BE2C (cell line): ENCODE results near the gene DTX3L.

Experiments used
- DNase-seq: peaks from one replicate; pipeline ENCODE4 v3.0.0-alpha.2; 2020
- H3K27me3 ChIP-seq: fragments of 250-450 bp; sonication (Bioruptor Pico); 2 replicates; pipeline ENCODE4 v1.5.1; 2020; ENCODE audit warnings: mild to moderate bottlenecking
- H3K36me3 ChIP-seq: fragments of 250-450 bp; sonication (Bioruptor Pico); 2 replicates; pipeline ENCODE4 v1.5.1; 2020; ENCODE audit warnings: mild to moderate bottlenecking
- H3K4me1 ChIP-seq: fragments of 250-450 bp; sonication (Bioruptor Pico); 2 replicates; pipeline ENCODE4 v1.5.1; 2020
- H3K4me3 ChIP-seq: 2 replicates; pipeline ENCODE4 v1.5.1; 2011; ENCODE audit warnings: low read depth, low read length
- H3K9me3 ChIP-seq: fragments of 250-450 bp; sonication (Bioruptor Pico); 2 replicates; pipeline ENCODE4 v1.5.1; 2020
- TF ChIP-seq, protein P1 (sequence below): IDR thresholded peaks from 2 replicates; pipeline ENCODE4 v1.5.1; 2012; ENCODE audit warnings: mild to moderate bottlenecking, low read depth, low read length

The DTX3L gene

DNA sequence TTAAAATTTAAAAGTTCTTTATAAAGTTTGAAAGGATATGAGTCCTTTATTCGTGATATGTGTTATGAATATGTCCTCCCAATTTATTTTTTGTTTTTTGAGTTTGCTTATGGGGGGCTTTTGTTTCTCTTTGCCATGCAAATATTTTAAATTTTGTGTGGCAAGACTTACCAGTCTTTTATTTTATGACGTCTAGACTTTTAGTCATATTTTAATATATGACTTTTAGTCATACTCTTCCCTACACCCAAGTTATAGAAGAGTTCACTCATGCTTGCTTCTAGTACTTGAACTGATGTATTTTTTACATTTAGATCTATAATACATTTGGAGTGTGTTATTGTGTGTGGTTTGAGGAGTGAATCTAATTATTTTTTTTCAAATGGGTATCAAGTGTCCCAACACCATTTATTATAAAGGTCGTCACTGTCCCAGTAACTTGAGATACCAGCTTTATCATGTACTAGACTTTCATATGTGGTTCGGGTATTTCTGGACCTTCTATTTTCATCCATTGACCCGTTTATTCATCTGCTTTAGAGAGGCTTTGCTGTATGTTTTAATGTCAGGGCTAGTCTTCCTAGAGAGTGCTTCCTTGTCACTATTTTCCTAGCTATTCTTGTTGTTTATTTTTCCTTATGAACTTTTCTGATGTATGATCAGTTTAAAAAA is 14.1 kb downstream of the DTX3L start:
- H3K4me3 ChIP-seq = no peak overlapping the region; the same call in 1 of the 2 replicates
- no peaks in the 10 kb centered on the region for H3K4me1 ChIP-seq
- H3K9me3 ChIP-seq = no peaks in the 10 kb centered on the region
- H3K36me3 ChIP-seq = no peaks in the 10 kb centered on the region
- TF ChIP-seq, protein P1, sequence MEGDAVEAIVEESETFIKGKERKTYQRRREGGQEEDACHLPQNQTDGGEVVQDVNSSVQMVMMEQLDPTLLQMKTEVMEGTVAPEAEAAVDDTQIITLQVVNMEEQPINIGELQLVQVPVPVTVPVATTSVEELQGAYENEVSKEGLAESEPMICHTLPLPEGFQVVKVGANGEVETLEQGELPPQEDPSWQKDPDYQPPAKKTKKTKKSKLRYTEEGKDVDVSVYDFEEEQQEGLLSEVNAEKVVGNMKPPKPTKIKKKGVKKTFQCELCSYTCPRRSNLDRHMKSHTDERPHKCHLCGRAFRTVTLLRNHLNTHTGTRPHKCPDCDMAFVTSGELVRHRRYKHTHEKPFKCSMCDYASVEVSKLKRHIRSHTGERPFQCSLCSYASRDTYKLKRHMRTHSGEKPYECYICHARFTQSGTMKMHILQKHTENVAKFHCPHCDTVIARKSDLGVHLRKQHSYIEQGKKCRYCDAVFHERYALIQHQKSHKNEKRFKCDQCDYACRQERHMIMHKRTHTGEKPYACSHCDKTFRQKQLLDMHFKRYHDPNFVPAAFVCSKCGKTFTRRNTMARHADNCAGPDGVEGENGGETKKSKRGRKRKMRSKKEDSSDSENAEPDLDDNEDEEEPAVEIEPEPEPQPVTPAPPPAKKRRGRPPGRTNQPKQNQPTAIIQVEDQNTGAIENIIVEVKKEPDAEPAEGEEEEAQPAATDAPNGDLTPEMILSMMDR = no peak
- DNase-seq = no peak
- H3K27me3 ChIP-seq = peaks cover 23% of the 10 kb centered on the region

DNA sequence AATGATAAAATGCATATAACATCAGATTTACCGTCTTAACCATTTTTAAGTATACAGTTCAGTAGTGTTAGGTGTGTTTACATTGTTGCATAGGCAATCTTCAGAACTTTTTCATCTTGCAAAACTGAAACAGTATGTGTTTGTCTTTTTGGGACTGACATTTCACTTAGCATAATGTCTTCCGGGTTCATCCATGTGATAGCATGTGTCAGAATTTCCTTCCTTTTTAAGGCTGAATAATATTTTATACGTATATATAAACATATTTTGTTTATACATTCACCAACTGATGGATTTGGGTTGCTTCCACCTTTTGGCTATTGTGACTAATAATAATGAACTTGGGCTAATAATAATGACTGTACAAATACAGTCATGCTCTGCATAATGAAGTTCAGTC is 16.3 kb downstream of the DTX3L start:
- Histone ChIP-seq H3K4me1 (no peaks in the 10 kb centered on the region), H3K4me3 (no peak overlapping the region), H3K27me3 (peaks cover 23% of the 10 kb centered on the region), H3K36me3 (no peaks in the 10 kb centered on the region), H3K9me3 (no peaks in the 10 kb centered on the region)
- TF ChIP-seq, protein P1 = no peak
- no peak for DNase-seq

DNA sequence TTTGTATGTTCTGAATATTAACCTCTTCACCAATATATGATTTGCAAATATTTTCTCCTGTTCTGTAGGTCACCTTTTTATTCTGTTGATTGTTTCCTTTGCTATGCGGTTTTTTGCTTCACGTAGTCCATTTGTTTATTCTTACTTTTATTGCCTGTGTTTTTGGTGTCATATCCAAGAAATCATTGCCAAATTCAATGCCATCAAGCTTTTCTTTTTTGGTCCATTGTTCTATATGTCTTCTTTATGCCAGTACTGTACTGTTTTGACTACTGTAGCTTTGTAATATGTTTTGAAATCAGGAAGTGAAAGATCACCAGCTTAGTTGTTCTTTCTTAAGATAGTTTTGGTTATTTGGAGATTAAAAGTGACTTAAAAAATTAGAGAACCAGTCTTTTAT is 17.5 kb downstream of the DTX3L start:
- DNase-seq = no peak
- no peaks in the 10 kb centered on the region for H3K36me3 ChIP-seq
- H3K9me3 ChIP-seq = no peaks in the 10 kb centered on the region
- no peak overlapping the region for H3K4me3 ChIP-seq
- H3K27me3 ChIP-seq = peaks cover 23% of the 10 kb centered on the region
- H3K4me1 ChIP-seq = no peaks in the 10 kb centered on the region
- TF ChIP-seq, protein P1 = no peak

DNA sequence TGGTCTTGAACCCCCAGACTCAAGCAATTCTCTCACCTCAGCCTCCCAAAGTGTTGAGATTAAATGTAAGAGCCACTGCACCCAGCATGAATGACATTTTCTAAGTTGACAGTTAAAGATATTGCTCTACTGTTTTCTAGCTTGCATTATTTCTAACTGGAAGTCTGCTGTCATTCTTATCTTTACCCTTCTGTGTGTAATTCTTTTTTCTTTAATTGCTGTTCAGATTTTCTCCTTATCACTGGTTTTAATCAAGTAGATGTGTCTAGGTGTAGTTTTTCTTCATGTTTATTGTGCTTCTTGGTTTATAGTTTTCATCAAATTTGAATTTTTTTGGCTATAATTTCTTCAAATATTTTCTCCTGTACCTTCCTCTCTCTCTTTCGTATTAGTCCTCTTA is 18.3 kb downstream of the DTX3L start:
- Histone ChIP-seq H3K4me1 (no peaks in the 10 kb centered on the region), H3K4me3 (no peak overlapping the region), H3K9me3 (no peaks in the 10 kb centered on the region), H3K36me3 (no peaks in the 10 kb centered on the region), H3K27me3 (peaks cover 21% of the 10 kb centered on the region)
- TF ChIP-seq, protein P1 = no peak
- no peak for DNase-seq

DNA sequence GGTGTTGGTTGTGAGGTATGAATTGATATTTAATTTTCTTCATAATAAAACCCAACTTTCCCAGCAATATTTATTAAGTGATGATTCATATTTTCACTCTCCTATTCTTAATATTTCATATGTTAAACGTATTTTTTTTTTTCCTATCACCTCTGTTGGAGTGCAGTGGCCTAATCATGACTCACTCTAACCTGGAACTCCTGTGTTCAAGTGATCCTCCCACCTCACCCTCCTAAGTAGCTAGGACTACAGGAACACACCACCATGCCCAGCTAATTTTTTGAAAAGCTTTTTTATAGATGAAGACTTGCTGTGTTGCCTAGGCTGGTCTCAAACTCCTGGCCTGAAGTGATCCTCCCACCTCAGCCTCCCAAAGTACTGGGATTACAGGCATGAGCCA is 22.0 kb downstream of the DTX3L start:
- Histone ChIP-seq H3K4me3 (no peak overlapping the region), H3K27me3 (no peaks in the 10 kb centered on the region; the same call in 1 of the 2 replicates), H3K9me3 (no peaks in the 10 kb centered on the region), H3K4me1 (no peaks in the 10 kb centered on the region), H3K36me3 (no peaks in the 10 kb centered on the region)
- DNase-seq = no peak
- TF ChIP-seq, protein P1 = no peak

DNA sequence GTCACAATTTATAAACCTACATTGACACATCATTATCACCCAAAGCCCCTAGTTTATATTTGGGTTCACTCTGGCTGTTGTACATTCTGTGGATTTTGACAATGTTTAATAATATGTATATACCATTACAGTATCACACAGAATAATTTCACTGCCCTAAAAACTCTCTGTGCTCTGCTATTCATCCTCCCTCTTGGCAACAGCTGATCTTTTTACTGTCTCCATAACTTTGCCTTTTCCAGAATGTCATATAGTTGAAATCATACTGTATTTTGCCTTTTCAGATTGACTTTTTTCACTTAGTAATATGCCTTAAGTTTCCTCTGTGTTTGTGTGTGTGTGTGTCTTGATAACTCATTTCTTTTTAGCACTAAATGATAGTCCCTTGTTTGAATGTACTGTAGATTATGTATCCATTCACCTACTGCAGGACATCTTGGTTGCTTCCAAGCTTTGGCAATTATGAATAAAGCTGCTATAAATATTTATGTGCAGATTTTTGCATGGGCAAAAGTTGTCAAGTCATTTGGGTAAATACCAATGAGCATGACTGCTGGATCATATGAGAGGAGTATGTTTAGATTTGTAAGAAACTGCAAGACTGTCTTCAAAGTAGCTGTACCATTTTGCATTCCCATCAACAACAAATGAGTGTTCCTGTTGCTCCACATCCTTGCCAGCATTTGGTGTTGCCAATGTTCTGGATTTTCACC is 22.8 kb downstream of the DTX3L start:
- Histone ChIP-seq H3K27me3 (no peaks in the 10 kb centered on the region; the same call in 1 of the 2 replicates), H3K9me3 (no peaks in the 10 kb centered on the region), H3K36me3 (no peaks in the 10 kb centered on the region), H3K4me3 (no peak overlapping the region), H3K4me1 (no peaks in the 10 kb centered on the region)
- TF ChIP-seq, protein P1 = no peak
- no peak for DNase-seq
